ENCODE measurements around the gene UBE2J2. TPM values are rescaled to one million over a fixed set of nuclear protein-coding genes. Genes with fewer than 3 reads are reported as not detected.

Gene UBE2J2
- total RNA-seq, 1 donor from 2014 or later: 40.0 TPM

DNA sequence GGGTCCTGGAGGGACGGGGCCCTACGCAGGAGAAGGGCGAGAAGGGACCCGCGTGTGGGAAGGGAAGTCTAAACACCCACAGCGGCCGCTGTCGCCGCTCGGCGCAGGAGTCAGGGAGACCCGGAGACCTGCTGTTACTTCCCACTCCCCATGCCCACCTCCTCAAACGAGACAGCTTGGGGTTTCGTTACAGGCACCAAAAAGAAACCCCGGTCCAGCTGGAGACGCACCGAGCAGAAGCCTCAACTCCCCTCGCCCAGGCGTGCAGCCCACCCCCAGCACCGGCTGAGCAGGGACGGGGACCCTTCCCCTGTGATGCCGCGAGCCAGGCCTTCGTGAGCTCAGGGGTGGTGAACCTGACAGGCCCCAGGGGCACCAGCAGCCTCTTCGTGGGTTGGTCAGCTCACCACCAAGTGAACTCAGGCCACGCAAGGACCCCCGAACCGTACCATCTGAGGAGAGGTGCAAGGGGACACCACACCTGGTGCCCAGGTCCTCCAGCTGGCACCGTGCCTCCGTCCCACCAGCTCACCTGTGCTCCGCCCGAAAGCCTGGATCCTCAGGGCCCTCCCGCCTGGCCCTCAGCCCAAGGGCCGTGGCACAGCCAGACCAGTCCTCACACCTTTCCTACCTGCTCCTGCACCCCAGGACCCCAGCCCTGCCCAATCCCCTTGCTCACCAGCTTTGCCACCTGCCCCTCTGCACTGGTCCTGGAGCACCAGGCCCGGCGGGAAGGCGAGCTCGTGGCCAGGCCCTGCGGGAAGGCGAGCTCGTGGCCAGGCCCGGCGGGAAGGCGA lies 46.9 kb downstream of the UBE2J2 start:
- intact Hi-C loops (cut with DNase I): no loop called here

GRCh38 chr1:1225913-1226312 lies 47.7 kb downstream of the UBE2J2 start:
- ATAC-seq (no peak), DNase-seq (ENCODE audit: missing footprints) (no peak)
- intact Hi-C loops (cut with DNase I): no loop called here

More for the DNA sequence above, 46.9 kb downstream of the UBE2J2 start:
- ATAC-seq (no peak), DNase-seq (ENCODE audit: missing footprints) (no peak)

DNA sequence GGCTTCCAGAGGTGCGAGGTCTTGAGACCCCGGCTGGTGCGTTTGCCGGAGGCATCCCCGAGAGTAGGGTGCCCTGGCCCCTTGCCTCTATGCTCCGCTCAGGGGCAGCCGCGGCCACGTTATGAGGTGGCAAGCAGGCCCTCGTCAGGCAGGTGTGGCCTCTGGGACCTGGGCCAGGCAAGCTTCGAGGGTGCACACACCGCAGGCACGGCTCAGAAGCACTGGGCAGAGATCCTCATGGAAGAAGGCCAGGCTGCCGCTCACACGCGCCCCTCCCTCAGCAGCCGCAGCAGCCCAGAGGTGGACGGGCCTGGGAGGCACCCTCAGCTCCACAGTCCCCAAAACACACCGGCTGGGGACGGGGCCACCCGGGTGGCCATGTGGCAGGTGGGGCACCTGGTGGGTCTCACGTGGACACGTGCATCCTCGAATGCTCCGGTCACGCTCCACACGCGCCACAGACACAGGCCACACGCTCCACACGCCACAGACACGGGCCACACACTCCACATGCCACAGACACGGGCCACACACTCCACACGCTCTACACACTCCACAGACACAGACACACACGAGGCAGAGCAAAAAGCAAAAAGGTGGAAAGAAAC lies 48.3 kb downstream of the UBE2J2 start:
- intact Hi-C loops (cut with DNase I): no loop called here
- ATAC-seq: no peak
- no peak for DNase-seq (ENCODE audit: missing footprints)

GRCh38 chr1:1223891-1224290 lies 49.8 kb downstream of the UBE2J2 start:
- intact Hi-C loops (cut with DNase I): no loop called here
- no peak for ATAC-seq

GRCh38 chr1:1223321-1223720 lies 50.3 kb downstream of the UBE2J2 start:
- ATAC-seq (no peak), DNase-seq (ENCODE audit: missing footprints) (no peak)
- intact Hi-C loops (cut with DNase I): no loop called here

More at GRCh38 chr1:1223891-1224290, 49.8 kb downstream of the UBE2J2 start:
- no peak for DNase-seq (ENCODE audit: missing footprints)

DNA sequence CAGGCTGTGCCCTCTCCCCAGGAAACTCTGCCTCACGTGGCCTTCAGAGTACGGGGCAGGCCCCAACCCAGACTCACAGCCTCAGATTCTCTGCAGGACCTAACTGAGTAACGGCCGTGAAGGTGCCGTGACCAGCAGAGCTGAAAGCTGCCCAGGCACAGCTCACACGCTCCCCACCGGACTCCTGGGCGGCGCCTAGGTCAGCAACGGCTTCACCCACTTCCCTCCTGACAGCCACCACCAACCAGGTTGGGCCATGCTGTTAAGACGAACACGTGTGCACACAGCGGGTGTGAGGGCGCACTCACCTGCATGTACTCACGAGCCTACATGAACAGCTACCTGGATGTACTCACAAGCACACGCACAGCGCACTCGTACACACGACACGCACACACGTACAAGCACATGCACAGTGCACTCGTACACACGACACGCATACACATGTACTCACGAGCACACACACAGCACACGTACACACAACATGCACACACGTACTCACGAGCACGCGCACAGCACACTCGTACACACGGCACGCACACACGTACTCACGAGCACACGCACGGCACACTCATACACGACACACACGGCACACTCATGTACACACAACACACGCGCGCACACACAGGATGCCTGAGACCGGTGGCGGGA lies 51.0 kb downstream of the UBE2J2 start:
- ATAC-seq (no peak), DNase-seq (ENCODE audit: missing footprints) (no peak)
- intact Hi-C loops (cut with DNase I): no loop called here

DNA sequence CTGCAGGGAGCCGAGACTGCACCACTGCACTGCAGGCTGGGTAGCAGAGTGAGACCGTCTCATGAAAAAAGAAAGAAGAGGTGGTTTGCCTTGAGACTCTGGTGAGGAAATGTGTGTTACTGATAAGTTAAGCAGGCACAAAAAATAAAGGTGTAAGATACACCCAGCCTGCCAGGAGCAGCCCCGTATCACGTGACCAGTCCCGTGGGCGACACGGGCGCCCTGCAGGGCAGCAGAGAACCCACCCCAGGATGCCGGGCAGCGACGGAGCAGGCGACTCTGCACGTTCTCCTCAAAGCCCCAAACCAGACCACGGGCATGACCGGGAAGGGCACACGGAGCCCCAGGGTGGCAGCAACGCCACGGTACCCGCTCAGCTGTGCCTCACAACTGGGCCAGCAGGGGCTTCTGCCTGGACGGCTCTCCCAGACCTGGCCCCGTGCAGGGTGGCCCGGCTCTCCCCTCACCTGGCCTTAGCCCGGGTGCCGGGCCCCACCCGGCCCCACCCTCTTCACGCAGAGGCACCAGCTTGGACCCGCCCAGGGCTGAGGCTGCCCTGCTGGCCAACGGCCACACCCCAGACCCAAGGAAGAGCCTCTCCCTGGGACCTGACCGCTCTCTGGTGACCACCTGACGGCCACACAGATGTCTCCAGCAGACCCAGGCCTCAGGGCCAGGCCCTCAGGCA lies 51.6 kb downstream of the UBE2J2 start:
- ATAC-seq (no peak), DNase-seq (ENCODE audit: missing footprints) (no peak)
- intact Hi-C loops (cut with DNase I): no loop called here

- intact Hi-C loops (cut with DNase I): no loop called here
- no peak for ATAC-seq
- no peak for DNase-seq (ENCODE audit: missing footprints)
Observed at GRCh38 chr1:1220197-1220596, 53.5 kb downstream of the UBE2J2 start.

GRCh38 chr1:1219341-1219740 lies 54.3 kb downstream of the UBE2J2 start:
- intact Hi-C loops (cut with DNase I): no loop called here
- ATAC-seq (no peak), DNase-seq (ENCODE audit: missing footprints) (no peak)

GRCh38 chr1:1218524-1219200 lies 55.0 kb downstream of the UBE2J2 start:
- ATAC-seq (no peak), DNase-seq (ENCODE audit: missing footprints) (no peak)
- intact Hi-C loops (cut with DNase I): no loop called here

GRCh38 chr1:1217621-1218523 lies 55.8 kb downstream of the UBE2J2 start:
- ATAC-seq (no peak), DNase-seq (ENCODE audit: missing footprints) (no peak)
- intact Hi-C loops (cut with DNase I): no loop called here

GRCh38 chr1:1216770-1217620 lies 56.7 kb downstream of the UBE2J2 start:
- ATAC-seq (no peak), DNase-seq (ENCODE audit: missing footprints) (no peak)
- intact Hi-C loops (cut with DNase I): no loop called here

DNA sequence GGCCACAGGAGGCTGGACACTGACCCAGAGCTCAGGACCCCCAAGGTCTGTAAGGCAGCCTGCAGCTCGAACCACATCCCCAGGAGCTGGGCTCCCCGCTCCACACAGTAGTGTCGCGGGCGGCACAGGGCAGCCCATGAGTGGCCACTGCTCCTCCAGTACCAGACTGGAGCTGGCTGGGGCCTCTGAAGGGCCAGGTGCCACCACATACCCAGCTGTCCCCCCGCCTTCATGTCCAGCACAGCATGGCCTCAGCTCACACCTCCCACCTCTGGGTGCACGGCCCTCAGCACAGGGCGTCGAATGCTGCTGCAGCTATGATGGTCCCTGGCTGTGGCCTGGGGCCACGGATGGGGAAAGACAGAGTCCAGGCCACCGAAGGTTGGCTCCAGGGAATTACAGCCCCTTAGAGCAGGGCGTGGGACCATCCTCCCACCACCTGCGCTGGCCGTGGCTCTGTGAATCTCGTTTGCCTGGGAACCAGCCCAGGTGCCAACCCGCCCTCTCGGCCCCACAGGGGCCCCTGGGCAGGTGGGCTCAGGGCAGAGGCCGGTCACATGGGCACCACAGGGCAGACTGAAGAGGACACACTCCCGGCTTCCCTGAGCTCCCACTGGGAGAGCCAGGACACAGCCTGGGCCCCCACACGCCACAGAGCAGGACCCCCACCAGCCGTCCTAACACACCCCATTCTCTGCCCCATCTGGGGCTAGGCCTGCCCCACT lies 57.6 kb downstream of the UBE2J2 start:
- DNase-seq (ENCODE audit: missing footprints) (no peak), ATAC-seq (no peak)
- intact Hi-C loops (cut with DNase I): no loop called here

GRCh38 chr1:1215080-1215676 lies 58.5 kb downstream of the UBE2J2 start:
- ATAC-seq (no peak), DNase-seq (ENCODE audit: missing footprints) (no peak)
- intact Hi-C loops (cut with DNase I): no loop called here

DNA sequence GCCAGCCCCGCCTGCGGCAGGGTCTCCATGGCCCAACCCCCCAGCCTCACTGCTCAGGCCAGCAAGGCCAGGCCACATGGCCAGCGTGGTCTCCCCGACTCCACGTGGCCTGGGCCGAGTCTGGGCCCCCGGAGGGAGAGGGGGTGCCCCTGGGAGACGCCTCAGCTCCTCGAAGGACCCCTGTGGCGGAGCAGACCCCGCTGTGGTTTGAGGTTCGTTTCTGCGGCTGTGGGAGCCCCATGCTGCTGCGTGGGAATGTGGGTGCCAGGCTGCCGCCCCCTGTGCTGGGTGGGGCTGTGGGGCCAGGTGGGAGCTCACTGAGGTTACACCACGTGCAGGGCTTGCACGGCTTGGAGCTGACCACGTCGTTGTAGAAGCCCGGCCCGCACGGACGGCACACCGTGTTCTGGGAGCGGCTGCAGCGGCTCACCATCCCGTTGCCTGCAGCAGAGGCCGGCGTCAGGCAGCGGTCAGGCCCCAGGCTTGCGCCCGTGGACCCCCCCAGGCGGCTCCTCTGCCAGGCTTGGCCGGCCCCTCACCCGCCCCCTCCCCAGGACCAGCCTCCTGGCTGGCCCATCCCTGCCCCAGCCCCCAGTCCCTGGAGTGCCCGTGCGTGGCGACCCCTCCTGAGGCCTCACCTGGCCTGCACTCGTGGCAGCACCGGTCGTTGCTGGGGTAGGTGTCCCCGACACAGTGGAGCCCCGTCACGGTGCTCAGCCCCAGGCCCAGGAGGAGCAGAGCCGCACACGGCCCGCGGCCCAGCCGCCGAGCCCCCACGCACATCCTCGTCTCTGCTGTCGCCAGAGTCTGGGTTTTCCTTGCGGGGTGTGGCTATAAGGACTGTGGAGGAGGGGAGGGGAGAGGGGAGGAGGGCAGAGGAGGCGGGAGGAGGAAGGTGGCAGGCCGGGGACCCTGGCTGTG lies 60.0 kb downstream of the UBE2J2 start, which contains the start of gene TNFRSF4:
Gene TNFRSF4 (minus strand): TSS at position 809 of the 921 bp plus-strand sequence. CDS start 26 bp downstream, at position 783.
- DNase-seq (ENCODE audit: missing footprints): peak; percentile 59
- no peak for ATAC-seq
- intact Hi-C loops (cut with DNase I): no loop called here
